HG03196 (cell line): ENCODE data around the gene CDH12.
"Not testable (repeated sequence)": the region's sequence is repeated elsewhere in the genome, so short reads cannot be mapped to it uniquely, and the experiment has no call there.

ENCODE experiments used
- ATAC-seq: cut with Tn5 transposase; IDR thresholded peaks from one replicate; pipeline ENCODE4 v1.9.1; 2021; ENCODE audit not compliant: unreplicated experiment

Gene CDH12

GRCh38 chr5:22577006-22577405, 276.1 kb downstream of the CDH12 start:
- ATAC-seq: no peak

GRCh38 chr5:22572941-22573340, 280.2 kb downstream of the CDH12 start:
- no peak for ATAC-seq

- no peak for ATAC-seq
Measured at GRCh38 chr5:22567983-22568382, 285.2 kb downstream of the CDH12 start.

GRCh38 chr5:22560147-22560546, 293.0 kb downstream of the CDH12 start:
- ATAC-seq: no peak

GRCh38 chr5:22557251-22557650, 295.9 kb downstream of the CDH12 start:
- ATAC-seq: no peak

- ATAC-seq: no peak
Measured at GRCh38 chr5:22554475-22554874, 298.7 kb downstream of the CDH12 start.

GRCh38 chr5:22549876-22550671, 303.1 kb downstream of the CDH12 start:
- no peak for ATAC-seq

- ATAC-seq: no peak
Measured at GRCh38 chr5:22542340-22542739, 310.8 kb downstream of the CDH12 start.

- no peak for ATAC-seq
Measured at GRCh38 chr5:22541037-22541436, 312.1 kb downstream of the CDH12 start.

GRCh38 chr5:22539762-22540161, 313.4 kb downstream of the CDH12 start:
- ATAC-seq: no peak

- no peak for ATAC-seq
Measured at GRCh38 chr5:22531986-22532385, 321.2 kb downstream of the CDH12 start.

GRCh38 chr5:22521521-22521920, 331.6 kb downstream of the CDH12 start:
- no peak for ATAC-seq

- ATAC-seq: not testable (repeated sequence)
Measured at GRCh38 chr5:22516497-22516896, 336.6 kb downstream of the CDH12 start.

GRCh38 chr5:22514231-22514630, 338.9 kb downstream of the CDH12 start:
- ATAC-seq: no peak

GRCh38 chr5:22505891-22506290, 347.3 kb downstream of the CDH12 start:
- ATAC-seq: no peak

GRCh38 chr5:22504411-22504810, 348.7 kb downstream of the CDH12 start:
- ATAC-seq: no peak

GRCh38 chr5:22500556-22500955, 352.6 kb downstream of the CDH12 start:
- no peak for ATAC-seq

- ATAC-seq: no peak
Measured at GRCh38 chr5:22496666-22497065, 356.5 kb downstream of the CDH12 start.

GRCh38 chr5:22495016-22495720, 358.0 kb downstream of the CDH12 start:
- no peak for ATAC-seq

GRCh38 chr5:22488427-22488826, 364.7 kb downstream of the CDH12 start:
- ATAC-seq: no peak

- no peak for ATAC-seq
Measured at GRCh38 chr5:22480305-22480704, 372.8 kb downstream of the CDH12 start.

- no peak for ATAC-seq
Measured at GRCh38 chr5:22473886-22474285, 379.3 kb downstream of the CDH12 start.
